ENCODE results near the gene PAM.

DNA sequence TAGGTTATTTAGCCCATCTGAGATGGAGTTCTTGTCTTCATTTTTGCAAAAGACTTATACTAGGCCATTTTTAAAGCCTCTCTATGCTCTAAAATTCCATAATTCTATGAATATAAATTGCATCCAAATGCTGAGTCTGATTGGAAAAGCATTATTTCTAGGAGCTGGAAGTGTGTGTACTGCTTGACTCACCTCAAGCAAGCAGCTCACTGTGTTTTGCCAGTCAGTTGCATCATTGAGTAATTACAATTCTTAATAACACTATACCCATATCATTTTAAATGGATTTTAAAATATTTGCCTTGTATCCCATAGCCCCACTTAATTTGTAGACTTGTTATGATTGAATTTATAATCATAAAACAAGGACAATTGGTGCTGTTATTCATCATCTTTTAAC lies 161.0 kb downstream of the PAM start:
- TF ChIP-seq, protein P1, sequence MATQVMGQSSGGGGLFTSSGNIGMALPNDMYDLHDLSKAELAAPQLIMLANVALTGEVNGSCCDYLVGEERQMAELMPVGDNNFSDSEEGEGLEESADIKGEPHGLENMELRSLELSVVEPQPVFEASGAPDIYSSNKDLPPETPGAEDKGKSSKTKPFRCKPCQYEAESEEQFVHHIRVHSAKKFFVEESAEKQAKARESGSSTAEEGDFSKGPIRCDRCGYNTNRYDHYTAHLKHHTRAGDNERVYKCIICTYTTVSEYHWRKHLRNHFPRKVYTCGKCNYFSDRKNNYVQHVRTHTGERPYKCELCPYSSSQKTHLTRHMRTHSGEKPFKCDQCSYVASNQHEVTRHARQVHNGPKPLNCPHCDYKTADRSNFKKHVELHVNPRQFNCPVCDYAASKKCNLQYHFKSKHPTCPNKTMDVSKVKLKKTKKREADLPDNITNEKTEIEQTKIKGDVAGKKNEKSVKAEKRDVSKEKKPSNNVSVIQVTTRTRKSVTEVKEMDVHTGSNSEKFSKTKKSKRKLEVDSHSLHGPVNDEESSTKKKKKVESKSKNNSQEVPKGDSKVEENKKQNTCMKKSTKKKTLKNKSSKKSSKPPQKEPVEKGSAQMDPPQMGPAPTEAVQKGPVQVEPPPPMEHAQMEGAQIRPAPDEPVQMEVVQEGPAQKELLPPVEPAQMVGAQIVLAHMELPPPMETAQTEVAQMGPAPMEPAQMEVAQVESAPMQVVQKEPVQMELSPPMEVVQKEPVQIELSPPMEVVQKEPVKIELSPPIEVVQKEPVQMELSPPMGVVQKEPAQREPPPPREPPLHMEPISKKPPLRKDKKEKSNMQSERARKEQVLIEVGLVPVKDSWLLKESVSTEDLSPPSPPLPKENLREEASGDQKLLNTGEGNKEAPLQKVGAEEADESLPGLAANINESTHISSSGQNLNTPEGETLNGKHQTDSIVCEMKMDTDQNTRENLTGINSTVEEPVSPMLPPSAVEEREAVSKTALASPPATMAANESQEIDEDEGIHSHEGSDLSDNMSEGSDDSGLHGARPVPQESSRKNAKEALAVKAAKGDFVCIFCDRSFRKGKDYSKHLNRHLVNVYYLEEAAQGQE (IDR thresholded peaks at IDR 0.05) = no peak
- TF ChIP-seq, protein P2, sequence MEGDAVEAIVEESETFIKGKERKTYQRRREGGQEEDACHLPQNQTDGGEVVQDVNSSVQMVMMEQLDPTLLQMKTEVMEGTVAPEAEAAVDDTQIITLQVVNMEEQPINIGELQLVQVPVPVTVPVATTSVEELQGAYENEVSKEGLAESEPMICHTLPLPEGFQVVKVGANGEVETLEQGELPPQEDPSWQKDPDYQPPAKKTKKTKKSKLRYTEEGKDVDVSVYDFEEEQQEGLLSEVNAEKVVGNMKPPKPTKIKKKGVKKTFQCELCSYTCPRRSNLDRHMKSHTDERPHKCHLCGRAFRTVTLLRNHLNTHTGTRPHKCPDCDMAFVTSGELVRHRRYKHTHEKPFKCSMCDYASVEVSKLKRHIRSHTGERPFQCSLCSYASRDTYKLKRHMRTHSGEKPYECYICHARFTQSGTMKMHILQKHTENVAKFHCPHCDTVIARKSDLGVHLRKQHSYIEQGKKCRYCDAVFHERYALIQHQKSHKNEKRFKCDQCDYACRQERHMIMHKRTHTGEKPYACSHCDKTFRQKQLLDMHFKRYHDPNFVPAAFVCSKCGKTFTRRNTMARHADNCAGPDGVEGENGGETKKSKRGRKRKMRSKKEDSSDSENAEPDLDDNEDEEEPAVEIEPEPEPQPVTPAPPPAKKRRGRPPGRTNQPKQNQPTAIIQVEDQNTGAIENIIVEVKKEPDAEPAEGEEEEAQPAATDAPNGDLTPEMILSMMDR (IDR thresholded peaks at IDR 0.05; ENCODE audit: low read depth, low read length, missing input control) = no peak
- no peak for TF ChIP-seq FOXA1 (IDR thresholded peaks at IDR 0.05)
- TF ChIP-seq, protein P3, sequence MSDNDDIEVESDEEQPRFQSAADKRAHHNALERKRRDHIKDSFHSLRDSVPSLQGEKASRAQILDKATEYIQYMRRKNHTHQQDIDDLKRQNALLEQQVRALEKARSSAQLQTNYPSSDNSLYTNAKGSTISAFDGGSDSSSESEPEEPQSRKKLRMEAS (IDR thresholded peaks at IDR 0.05) = no peak
- no peak for TF ChIP-seq RXRA (IDR thresholded peaks at IDR 0.05)
- TF ChIP-seq JUND (IDR thresholded peaks at IDR 0.05) = no peak
- TF ChIP-seq RAD21 (IDR thresholded peaks at IDR 0.05) = no peak
- TF ChIP-seq, protein P4, sequence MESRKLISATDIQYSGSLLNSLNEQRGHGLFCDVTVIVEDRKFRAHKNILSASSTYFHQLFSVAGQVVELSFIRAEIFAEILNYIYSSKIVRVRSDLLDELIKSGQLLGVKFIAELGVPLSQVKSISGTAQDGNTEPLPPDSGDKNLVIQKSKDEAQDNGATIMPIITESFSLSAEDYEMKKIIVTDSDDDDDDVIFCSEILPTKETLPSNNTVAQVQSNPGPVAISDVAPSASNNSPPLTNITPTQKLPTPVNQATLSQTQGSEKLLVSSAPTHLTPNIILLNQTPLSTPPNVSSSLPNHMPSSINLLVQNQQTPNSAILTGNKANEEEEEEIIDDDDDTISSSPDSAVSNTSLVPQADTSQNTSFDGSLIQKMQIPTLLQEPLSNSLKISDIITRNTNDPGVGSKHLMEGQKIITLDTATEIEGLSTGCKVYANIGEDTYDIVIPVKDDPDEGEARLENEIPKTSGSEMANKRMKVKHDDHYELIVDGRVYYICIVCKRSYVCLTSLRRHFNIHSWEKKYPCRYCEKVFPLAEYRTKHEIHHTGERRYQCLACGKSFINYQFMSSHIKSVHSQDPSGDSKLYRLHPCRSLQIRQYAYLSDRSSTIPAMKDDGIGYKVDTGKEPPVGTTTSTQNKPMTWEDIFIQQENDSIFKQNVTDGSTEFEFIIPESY (IDR thresholded peaks at IDR 0.05) = no peak
- no peak for TF ChIP-seq GABPA (IDR thresholded peaks at IDR 0.05 in 1 of 2, conservative IDR thresholded peaks at IDR 0.05 in 1 of 2)
- TF ChIP-seq EGR1 (IDR thresholded peaks at IDR 0.05; ENCODE audit: low read depth in 2 of 2) = no peak
- TF ChIP-seq SP1 (IDR thresholded peaks at IDR 0.05) = no peak
- TF ChIP-seq, protein P5, sequence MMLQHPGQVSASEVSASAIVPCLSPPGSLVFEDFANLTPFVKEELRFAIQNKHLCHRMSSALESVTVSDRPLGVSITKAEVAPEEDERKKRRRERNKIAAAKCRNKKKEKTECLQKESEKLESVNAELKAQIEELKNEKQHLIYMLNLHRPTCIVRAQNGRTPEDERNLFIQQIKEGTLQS (IDR thresholded peaks at IDR 0.05) = no peak
